GM13977 (cell line): Measurements from ENCODE around the gene DPM3.
"Not testable (repeated sequence)": the region's sequence is repeated elsewhere in the genome, so short reads cannot be mapped to it uniquely, and the experiment has no call there.

Source experiments
- DNase-seq: peaks from one replicate; pipeline ENCODE4 v3.0.0; 2012; ENCODE audit warnings: low spot score
- CTCF ChIP-seq: IDR thresholded peaks from 2 replicates; pipeline ENCODE4 v1.5.1; 2012; ENCODE audit warnings: mild to moderate bottlenecking, control low read depth; ENCODE audit not compliant: insufficient read depth; ENCODE audit errors: extremely low read depth, missing control alignments
- in situ Hi-C: fragments of 300-500 bp; cut with MboI; formaldehyde crosslinking; loops from one replicate; pipeline ENCODE4 v1.12.0; 2022; ENCODE audit warnings: low sequenced_read_pairs, low pct_unique_long_range_greater_than_20kb, mixed read lengths, inconsistent platforms; ENCODE audit not compliant: unreplicated experiment

The DPM3 gene

GRCh38 chr1:155166471-155167165, 26.3 kb upstream of the DPM3 start:
- DNase-seq: no peak
- in situ Hi-C loops: loop anchor here (5.0 kb wide), 1 partner anchor 74 kb away; no protein-coding TSS in a partner anchor

GRCh38 chr1:155166051-155166470, 25.7 kb upstream of the DPM3 start:
- DNase-seq: no peak
- TF ChIP-seq CTCF: no peak
- in situ Hi-C loops: loop anchor here (5.0 kb wide), 1 partner anchor 74 kb away; no protein-coding TSS in a partner anchor

More at GRCh38 chr1:155166471-155167165, 26.3 kb upstream of the DPM3 start:
- no peak for TF ChIP-seq CTCF

GRCh38 chr1:155164625-155165024, 24.3 kb upstream of the DPM3 start:
- in situ Hi-C loops: loop anchor here (5.0 kb wide), 1 partner anchor 72 kb away; no protein-coding TSS in a partner anchor
- DNase-seq: not testable (repeated sequence)

GRCh38 chr1:155163785-155164184, 23.5 kb upstream of the DPM3 start:
- DNase-seq, in situ Hi-C loops: not testable (repeated sequence)

- DNase-seq, in situ Hi-C loops: not testable (repeated sequence)
Observed at GRCh38 chr1:155162631-155163030, 22.3 kb upstream of the DPM3 start.

GRCh38 chr1:155160128-155160527, 19.8 kb upstream of the DPM3 start:
- in situ Hi-C loops: no loop called here
- no peak for TF ChIP-seq CTCF
- DNase-seq: no peak

GRCh38 chr1:155158991-155159390, 18.7 kb upstream of the DPM3 start:
- in situ Hi-C loops: no loop called here
- DNase-seq: no peak
- no peak for TF ChIP-seq CTCF

GRCh38 chr1:155155996-155156643, 15.8 kb upstream of the DPM3 start:
- in situ Hi-C loops, DNase-seq: not testable (repeated sequence)
